HepG2 (cell line): Measurements from ENCODE around the gene GATA1. TPM values are rescaled to one million over a fixed set of nuclear protein-coding genes. Genes with fewer than 3 reads are reported as not detected.

Source experiments
- ETV5 ChIP-seq: IDR thresholded peaks from 2 replicates; pipeline ENCODE4 v1.6.1; 2018; ENCODE audit warnings: missing biosample characterization, missing genetic modification reagents, inconsistent platforms, borderline replicate concordance
- JDP2 ChIP-seq: sonication (generic); formaldehyde crosslinking; IDR thresholded peaks from 2 replicates; pipeline ENCODE4 v1.8.1; 2022; ENCODE audit warnings: missing genetic modification reagents, borderline replicate concordance
- SP4 ChIP-seq: sonication (generic); formaldehyde crosslinking; IDR thresholded peaks from 2 replicates; pipeline ENCODE4 v1.8.1; 2023; ENCODE audit warnings: mild to moderate bottlenecking, missing genetic modification reagents
- THYN1 ChIP-seq: sonication (generic); formaldehyde crosslinking; IDR thresholded peaks from 2 replicates; pipeline ENCODE4 v1.8.1; 2023; ENCODE audit warnings: low read depth, mild to moderate bottlenecking, moderate library complexity, missing genetic modification reagents, borderline replicate concordance
- YEATS2 ChIP-seq: sonication (generic); formaldehyde crosslinking; IDR thresholded peaks from 2 replicates; pipeline ENCODE4 v1.4.0; 2020; ENCODE audit warnings: missing genetic modification reagents, borderline replicate concordance
- ZNF232 ChIP-seq: sonication (generic); formaldehyde crosslinking; IDR thresholded peaks from 2 replicates; pipeline ENCODE4 v1.4.0; 2020; ENCODE audit warnings: missing genetic modification reagents, borderline replicate concordance
- ZNF383 ChIP-seq: sonication (generic); formaldehyde crosslinking; IDR thresholded peaks from 2 replicates; pipeline ENCODE4 v1.4.0; 2020; ENCODE audit warnings: missing genetic modification reagents, mild to moderate bottlenecking, borderline replicate concordance
- ZNF776 ChIP-seq: sonication (generic); formaldehyde crosslinking; IDR thresholded peaks from 2 replicates; pipeline ENCODE4 v1.4.0; 2020; ENCODE audit warnings: mild to moderate bottlenecking, missing genetic modification reagents
- polyA plus RNA-seq, 8 experiments: library from polyadenylated mRNA; depleted of rRNA in 3 of 8; stranded (reverse) in 7 of 8; unstranded in 1 of 8; fragments of >200 nt; fragmentation: Illumina TruSeq in 4 of 8; extraction: Trizol in 4 of 8; gene quantifications; 2 replicates each; pipeline versions ENCODE4 v1.2.1 to v1.2.3, GENCODE V29; 2011 to 2016; ENCODE audit warnings: low read depth in 4 of 8, missing spikeins in 1 of 8, mixed read lengths in 1 of 8; ENCODE audit not compliant: insufficient read depth in 1 of 8
- total RNA-seq, 5 experiments: library from RNA; depleted of rRNA; stranded (reverse); fragments of >200 nt; fragmentation: Illumina TruSeq; extraction: Trizol; gene quantifications; 2 replicates each; pipeline ENCODE4 v1.2.3, GENCODE V29; 2016; ENCODE audit warnings: low read depth in 1 of 5
- TF ChIP-seq, protein P1 (sequence below): sonication (generic); formaldehyde crosslinking; IDR thresholded peaks from 2 replicates; pipeline ENCODE4 v1.4.0; 2020; ENCODE audit warnings: missing genetic modification reagents, borderline replicate concordance
- TF ChIP-seq, protein P2 (sequence below): sonication (generic); formaldehyde crosslinking; IDR thresholded peaks from 2 replicates; pipeline ENCODE4 v1.8.1; 2022; ENCODE audit warnings: low read depth, mild to moderate bottlenecking, missing genetic modification reagents
- TF ChIP-seq, protein P3 (sequence below): sonication (generic); formaldehyde crosslinking; IDR thresholded peaks from 2 replicates; pipeline ENCODE4 v1.4.0; 2020; ENCODE audit warnings: missing genetic modification reagents, borderline replicate concordance
- TF ChIP-seq, protein P4 (sequence below): IDR thresholded peaks from 2 replicates; pipeline ENCODE4 v1.6.1; 2016; ENCODE audit warnings: low read depth, missing genetic modification reagents, missing compliant biosample characterization

Gene GATA1
- total and polyA plus RNA-seq, 2 of the 13 experiments (the other 11 are each of a cell fraction or from before 2014, with no cell fraction given) = 0.13 TPM; not detected in 1

DNA sequence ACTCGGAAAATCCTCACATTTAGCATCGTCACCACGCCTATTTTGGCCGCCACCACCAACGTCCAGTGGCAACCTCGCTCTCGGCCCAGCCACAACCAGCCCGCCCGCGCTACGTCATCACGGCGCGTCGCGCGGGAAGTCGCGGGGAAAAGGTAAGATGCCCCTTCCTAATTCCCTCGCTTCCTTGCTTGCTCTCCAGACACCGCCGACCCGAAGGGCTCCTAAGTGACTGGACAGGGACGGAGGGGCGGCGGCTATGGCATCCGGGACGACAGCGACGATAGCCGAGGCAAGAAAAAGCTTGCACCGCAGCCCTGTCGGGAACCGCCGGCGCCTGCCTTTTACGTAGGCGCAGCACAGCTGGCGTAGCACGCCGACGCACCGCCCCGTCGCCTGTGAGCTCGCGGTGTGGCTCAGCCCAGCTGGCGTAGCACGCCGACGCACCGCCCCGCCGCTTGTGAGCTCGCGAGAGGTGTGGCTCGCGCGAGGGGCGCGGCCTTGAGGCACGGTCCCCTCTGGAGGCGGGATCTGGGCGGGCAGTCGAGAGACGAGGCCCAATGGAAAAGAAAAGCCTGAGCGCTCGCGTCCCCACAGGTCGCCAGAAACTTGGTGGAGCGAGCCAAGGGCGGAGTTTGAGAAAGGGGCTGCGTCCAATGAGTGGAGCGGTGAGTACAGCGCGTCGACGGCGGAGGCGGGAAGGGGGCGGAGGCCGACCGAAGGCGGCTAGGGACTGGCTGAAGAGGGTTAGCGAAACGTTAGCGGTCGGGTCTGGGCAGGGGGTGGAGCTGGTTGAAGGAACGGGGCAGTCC is 15.1 kb downstream of the GATA1 start, which contains the start of gene HDAC6 (continued):
- TF ChIP-seq, protein P1, sequence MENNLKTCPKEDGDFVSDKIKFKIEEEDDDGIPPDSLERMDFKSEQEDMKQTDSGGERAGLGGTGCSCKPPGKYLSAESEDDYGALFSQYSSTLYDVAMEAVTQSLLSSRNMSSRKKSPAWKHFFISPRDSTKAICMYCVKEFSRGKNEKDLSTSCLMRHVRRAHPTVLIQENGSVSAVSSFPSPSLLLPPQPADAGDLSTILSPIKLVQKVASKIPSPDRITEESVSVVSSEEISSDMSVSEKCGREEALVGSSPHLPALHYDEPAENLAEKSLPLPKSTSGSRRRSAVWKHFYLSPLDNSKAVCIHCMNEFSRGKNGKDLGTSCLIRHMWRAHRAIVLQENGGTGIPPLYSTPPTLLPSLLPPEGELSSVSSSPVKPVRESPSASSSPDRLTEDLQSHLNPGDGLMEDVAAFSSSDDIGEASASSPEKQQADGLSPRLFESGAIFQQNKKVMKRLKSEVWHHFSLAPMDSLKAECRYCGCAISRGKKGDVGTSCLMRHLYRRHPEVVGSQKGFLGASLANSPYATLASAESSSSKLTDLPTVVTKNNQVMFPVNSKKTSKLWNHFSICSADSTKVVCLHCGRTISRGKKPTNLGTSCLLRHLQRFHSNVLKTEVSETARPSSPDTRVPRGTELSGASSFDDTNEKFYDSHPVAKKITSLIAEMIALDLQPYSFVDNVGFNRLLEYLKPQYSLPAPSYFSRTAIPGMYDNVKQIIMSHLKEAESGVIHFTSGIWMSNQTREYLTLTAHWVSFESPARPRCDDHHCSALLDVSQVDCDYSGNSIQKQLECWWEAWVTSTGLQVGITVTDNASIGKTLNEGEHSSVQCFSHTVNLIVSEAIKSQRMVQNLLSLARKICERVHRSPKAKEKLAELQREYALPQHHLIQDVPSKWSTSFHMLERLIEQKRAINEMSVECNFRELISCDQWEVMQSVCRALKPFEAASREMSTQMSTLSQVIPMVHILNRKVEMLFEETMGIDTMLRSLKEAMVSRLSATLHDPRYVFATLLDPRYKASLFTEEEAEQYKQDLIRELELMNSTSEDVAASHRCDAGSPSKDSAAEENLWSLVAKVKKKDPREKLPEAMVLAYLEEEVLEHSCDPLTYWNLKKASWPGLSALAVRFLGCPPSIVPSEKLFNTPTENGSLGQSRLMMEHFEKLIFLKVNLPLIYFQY (CRISPR knock-in tag) = no peak
- no peak for TF ChIP-seq ZNF232
- TF ChIP-seq, protein P2, sequence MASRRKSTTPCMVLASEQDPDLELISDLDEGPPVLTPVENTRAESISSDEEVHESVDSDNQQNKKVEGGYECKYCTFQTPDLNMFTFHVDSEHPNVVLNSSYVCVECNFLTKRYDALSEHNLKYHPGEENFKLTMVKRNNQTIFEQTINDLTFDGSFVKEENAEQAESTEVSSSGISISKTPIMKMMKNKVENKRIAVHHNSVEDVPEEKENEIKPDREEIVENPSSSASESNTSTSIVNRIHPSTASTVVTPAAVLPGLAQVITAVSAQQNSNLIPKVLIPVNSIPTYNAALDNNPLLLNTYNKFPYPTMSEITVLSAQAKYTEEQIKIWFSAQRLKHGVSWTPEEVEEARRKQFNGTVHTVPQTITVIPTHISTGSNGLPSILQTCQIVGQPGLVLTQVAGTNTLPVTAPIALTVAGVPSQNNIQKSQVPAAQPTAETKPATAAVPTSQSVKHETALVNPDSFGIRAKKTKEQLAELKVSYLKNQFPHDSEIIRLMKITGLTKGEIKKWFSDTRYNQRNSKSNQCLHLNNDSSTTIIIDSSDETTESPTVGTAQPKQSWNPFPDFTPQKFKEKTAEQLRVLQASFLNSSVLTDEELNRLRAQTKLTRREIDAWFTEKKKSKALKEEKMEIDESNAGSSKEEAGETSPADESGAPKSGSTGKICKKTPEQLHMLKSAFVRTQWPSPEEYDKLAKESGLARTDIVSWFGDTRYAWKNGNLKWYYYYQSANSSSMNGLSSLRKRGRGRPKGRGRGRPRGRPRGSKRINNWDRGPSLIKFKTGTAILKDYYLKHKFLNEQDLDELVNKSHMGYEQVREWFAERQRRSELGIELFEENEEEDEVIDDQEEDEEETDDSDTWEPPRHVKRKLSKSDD = peak; percentile 92
- no peak for TF ChIP-seq THYN1 (CRISPR knock-in tag)
- TF ChIP-seq, protein P3, sequence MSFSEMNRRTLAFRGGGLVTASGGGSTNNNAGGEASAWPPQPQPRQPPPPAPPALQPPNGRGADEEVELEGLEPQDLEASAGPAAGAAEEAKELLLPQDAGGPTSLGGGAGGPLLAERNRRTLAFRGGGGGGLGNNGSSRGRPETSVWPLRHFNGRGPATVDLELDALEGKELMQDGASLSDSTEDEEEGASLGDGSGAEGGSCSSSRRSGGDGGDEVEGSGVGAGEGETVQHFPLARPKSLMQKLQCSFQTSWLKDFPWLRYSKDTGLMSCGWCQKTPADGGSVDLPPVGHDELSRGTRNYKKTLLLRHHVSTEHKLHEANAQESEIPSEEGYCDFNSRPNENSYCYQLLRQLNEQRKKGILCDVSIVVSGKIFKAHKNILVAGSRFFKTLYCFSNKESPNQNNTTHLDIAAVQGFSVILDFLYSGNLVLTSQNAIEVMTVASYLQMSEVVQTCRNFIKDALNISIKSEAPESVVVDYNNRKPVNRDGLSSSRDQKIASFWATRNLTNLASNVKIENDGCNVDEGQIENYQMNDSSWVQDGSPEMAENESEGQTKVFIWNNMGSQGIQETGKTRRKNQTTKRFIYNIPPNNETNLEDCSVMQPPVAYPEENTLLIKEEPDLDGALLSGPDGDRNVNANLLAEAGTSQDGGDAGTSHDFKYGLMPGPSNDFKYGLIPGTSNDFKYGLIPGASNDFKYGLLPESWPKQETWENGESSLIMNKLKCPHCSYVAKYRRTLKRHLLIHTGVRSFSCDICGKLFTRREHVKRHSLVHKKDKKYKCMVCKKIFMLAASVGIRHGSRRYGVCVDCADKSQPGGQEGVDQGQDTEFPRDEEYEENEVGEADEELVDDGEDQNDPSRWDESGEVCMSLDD (CRISPR knock-in tag) = no peak
- peak; percentile 69 for TF ChIP-seq YEATS2 (CRISPR knock-in tag)
- TF ChIP-seq, protein P4, sequence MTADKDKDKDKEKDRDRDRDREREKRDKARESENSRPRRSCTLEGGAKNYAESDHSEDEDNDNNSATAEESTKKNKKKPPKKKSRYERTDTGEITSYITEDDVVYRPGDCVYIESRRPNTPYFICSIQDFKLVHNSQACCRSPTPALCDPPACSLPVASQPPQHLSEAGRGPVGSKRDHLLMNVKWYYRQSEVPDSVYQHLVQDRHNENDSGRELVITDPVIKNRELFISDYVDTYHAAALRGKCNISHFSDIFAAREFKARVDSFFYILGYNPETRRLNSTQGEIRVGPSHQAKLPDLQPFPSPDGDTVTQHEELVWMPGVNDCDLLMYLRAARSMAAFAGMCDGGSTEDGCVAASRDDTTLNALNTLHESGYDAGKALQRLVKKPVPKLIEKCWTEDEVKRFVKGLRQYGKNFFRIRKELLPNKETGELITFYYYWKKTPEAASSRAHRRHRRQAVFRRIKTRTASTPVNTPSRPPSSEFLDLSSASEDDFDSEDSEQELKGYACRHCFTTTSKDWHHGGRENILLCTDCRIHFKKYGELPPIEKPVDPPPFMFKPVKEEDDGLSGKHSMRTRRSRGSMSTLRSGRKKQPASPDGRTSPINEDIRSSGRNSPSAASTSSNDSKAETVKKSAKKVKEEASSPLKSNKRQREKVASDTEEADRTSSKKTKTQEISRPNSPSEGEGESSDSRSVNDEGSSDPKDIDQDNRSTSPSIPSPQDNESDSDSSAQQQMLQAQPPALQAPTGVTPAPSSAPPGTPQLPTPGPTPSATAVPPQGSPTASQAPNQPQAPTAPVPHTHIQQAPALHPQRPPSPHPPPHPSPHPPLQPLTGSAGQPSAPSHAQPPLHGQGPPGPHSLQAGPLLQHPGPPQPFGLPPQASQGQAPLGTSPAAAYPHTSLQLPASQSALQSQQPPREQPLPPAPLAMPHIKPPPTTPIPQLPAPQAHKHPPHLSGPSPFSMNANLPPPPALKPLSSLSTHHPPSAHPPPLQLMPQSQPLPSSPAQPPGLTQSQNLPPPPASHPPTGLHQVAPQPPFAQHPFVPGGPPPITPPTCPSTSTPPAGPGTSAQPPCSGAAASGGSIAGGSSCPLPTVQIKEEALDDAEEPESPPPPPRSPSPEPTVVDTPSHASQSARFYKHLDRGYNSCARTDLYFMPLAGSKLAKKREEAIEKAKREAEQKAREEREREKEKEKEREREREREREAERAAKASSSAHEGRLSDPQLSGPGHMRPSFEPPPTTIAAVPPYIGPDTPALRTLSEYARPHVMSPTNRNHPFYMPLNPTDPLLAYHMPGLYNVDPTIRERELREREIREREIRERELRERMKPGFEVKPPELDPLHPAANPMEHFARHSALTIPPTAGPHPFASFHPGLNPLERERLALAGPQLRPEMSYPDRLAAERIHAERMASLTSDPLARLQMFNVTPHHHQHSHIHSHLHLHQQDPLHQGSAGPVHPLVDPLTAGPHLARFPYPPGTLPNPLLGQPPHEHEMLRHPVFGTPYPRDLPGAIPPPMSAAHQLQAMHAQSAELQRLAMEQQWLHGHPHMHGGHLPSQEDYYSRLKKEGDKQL (CRISPR knock-in tag) = no peak
- TF ChIP-seq ZNF776 (CRISPR knock-in tag) = no peak
- TF ChIP-seq ETV5 (CRISPR knock-in tag) = no peak
- TF ChIP-seq ZNF383 (CRISPR knock-in tag) = no peak
- peak; percentile 92 for TF ChIP-seq SP4
- no peak for TF ChIP-seq JDP2
